OCI-LY3 (cell line): ENCODE measurements around the gene DERL2.
"Not testable (repeated sequence)": the region's sequence is repeated elsewhere in the genome, so short reads cannot be mapped to it uniquely, and the experiment has no call there.

ENCODE experiments used
- H2AFZ ChIP-seq: fragments of 200-600, 300-600 bp; shearing (Covaris generic); 2 replicates; pipeline ENCODE4 v1.6.0; 2014; ENCODE audit warnings: antibody characterized with exemption, low read depth, low read length
- H3K27ac ChIP-seq: fragments of 200-600, 300-600 bp; sonication (generic); 2 replicates; pipeline ENCODE4 v1.5.1; 2014; ENCODE audit warnings: mild to moderate bottlenecking, low read length, moderate library complexity, mixed read lengths
- H3K27me3 ChIP-seq: fragments of 200-600, 300-600 bp; sonication (generic); 2 replicates; pipeline ENCODE4 v1.6.1; 2014; ENCODE audit warnings: low read depth, low read length, mixed read lengths
- H3K36me3 ChIP-seq: fragments of 200-600, 300-600 bp; sonication (generic); replicated peaks from 2 replicates; pipeline ENCODE3; 2014; ENCODE audit warnings: low read depth, low read length, mixed read lengths
- H3K4me1 ChIP-seq: fragments of 300-600, 200-600 bp; sonication (generic); 2 replicates; pipeline ENCODE4 v1.6.1; 2014; ENCODE audit warnings: low read length, mixed read lengths
- H3K4me2 ChIP-seq: fragments of 200-600, 300-600 bp; sonication (generic); 2 replicates; pipeline ENCODE4 v1.6.1; 2014; ENCODE audit warnings: low read length, mixed read lengths
- H3K4me3 ChIP-seq: fragments of 300-600, 200-600 bp; sonication (generic); 2 replicates; pipeline ENCODE4 v1.5.1; 2014; ENCODE audit warnings: antibody characterized with exemption, mild to moderate bottlenecking, low read length, moderate library complexity
- H3K79me2 ChIP-seq: fragments of 300-600, 200-600 bp; shearing (Covaris generic); 2 replicates; pipeline ENCODE4 v1.6.1; 2014; ENCODE audit warnings: mild to moderate bottlenecking, low read length, mixed read lengths
- H3K9ac ChIP-seq: fragments of 300-600, 200-600 bp; shearing (Covaris generic); 2 replicates; pipeline ENCODE4 v1.6.0; 2014; ENCODE audit warnings: mild to moderate bottlenecking, low read length, moderate library complexity
- H3K9me3 ChIP-seq: fragments of 200-600, 300-600 bp; shearing (Covaris generic); 2 replicates; pipeline ENCODE4 v1.6.1; 2014; ENCODE audit warnings: low read length, mixed read lengths; ENCODE audit not compliant: insufficient read depth
- H4K20me1 ChIP-seq: fragments of 200-600, 300-600 bp; sonication (generic); 2 replicates; pipeline ENCODE4 v1.6.1; 2016; ENCODE audit warnings: low read length, mixed read lengths; ENCODE audit not compliant: insufficient read depth
- CTCF ChIP-seq: fragments of 200-600, 300-600 bp; sonication (generic); IDR thresholded peaks from 2 replicates; pipeline ENCODE4 v1.5.1; 2014; ENCODE audit warnings: antibody characterized with exemption, low read length, low read depth
- EZH2phosphoT487 ChIP-seq: fragments of 200-600 bp; shearing (Covaris generic); IDR thresholded peaks from 2 replicates; pipeline ENCODE4 v1.6.1; 2018; ENCODE audit warnings: antibody characterized with exemption, mixed run types, low read depth

DERL2 gene

GRCh38 chr17:5437721-5438317 lies 48.2 kb downstream of the DERL2 start:
- Histone ChIP-seq H3K27ac (no peak overlapping the region), H3K4me2 (peak overlapping the region; percentile 79), H3K36me3 (peaks cover 35% of the 10 kb centered on the region)

DNA sequence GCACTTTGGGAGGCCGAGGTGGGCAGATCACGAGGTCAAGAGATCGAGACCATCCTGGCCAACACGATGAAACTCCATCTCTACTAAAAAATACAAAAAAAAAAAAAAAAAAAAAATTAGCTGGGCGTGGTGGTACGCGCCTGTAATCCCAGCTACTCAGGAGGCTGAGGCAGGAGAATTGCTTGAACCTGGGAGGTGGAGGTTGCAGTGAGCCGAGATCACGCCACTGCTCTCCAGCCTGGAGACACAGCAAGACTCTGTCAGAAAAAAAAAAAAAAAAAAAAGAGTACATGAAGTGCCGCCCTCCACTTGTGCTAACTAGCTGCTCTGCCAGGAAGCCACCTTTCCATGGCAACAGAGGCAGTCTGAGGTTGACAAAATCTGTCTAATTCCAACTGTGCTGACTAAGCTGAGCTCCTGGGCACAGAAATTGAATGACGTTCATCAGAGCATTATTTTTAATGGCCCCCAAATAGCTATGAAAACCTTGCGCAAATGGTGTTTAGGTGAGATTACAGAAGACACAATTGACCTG lies 50.1 kb downstream of the DERL2 start:
- H3K4me3 ChIP-seq, H3K9ac ChIP-seq, H3K27me3 ChIP-seq, H4K20me1 ChIP-seq, H3K9me3 ChIP-seq, H2AFZ ChIP-seq, H3K27ac ChIP-seq, H3K4me2 ChIP-seq: not testable (repeated sequence)
- Histone ChIP-seq H3K4me1 (peaks cover 12% of the 10 kb centered on the region), H3K36me3 (peaks cover 41% of the 10 kb centered on the region), H3K79me2 (peaks cover 52% of the 10 kb centered on the region)

More at GRCh38 chr17:5437721-5438317, 48.2 kb downstream of the DERL2 start:
- no peak for TF ChIP-seq EZH2phosphoT487
- no peak for TF ChIP-seq CTCF
- Histone ChIP-seq H4K20me1 (no peaks in the 10 kb centered on the region), H3K9ac (peak overlapping the region; percentile 91), H3K79me2 (peaks cover 57% of the 10 kb centered on the region), H3K4me3 (peak overlapping the region; percentile 81), H2AFZ (no peak overlapping the region), H3K4me1 (peaks cover 12% of the 10 kb centered on the region), H3K9me3 (no peaks in the 10 kb centered on the region), H3K27me3 (no peaks in the 10 kb centered on the region)

GRCh38 chr17:5434984-5435383 lies 51.0 kb downstream of the DERL2 start:
- H3K4me3 ChIP-seq = no peak overlapping the region
- no peaks in the 10 kb centered on the region for H3K9me3 ChIP-seq
- no peaks in the 10 kb centered on the region for H4K20me1 ChIP-seq
- peaks cover 52% of the 10 kb centered on the region for H3K79me2 ChIP-seq
- no peak overlapping the region for H3K4me2 ChIP-seq
- no peak overlapping the region for H3K27ac ChIP-seq
- no peak overlapping the region for H3K9ac ChIP-seq
- H3K36me3 ChIP-seq = peaks cover 41% of the 10 kb centered on the region
- peaks cover 12% of the 10 kb centered on the region for H3K4me1 ChIP-seq
- H3K27me3 ChIP-seq = no peaks in the 10 kb centered on the region
- H2AFZ ChIP-seq = no peak overlapping the region
- TF ChIP-seq EZH2phosphoT487 = no peak
- TF ChIP-seq CTCF = no peak

DNA sequence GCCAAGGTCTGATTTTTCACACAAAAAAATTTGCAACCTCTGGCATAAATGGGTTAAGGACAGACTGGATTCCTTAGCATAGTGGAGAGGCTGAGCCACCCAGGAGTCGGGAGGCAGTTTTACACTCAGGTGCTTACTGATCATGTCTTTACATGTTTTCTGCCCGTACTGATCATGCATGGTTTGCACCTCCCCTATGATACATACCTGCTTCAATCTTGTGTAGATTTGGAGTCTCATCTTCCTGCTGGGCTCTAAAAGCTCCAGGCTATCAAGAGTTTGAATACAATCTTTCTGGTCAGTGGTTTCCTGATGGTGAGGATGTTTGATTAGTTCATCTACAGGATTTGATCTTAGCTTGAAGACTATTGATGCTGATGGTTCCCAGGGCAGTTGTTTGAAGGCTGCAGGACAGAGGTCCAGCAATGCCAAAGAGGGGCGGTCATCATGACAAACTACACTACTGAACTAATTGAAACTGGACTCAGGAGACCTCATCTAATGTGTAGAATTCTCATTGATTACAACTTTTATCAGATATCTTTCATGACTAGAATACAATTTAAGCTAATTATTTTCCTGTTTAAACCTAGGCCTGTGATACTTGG lies 53.9 kb downstream of the DERL2 start:
- H4K20me1 ChIP-seq = no peaks in the 10 kb centered on the region
- no peak overlapping the region for H3K4me3 ChIP-seq
- no peaks in the 10 kb centered on the region for H3K27me3 ChIP-seq
- peaks cover 25% of the 10 kb centered on the region for H3K79me2 ChIP-seq
- no peak overlapping the region for H3K4me2 ChIP-seq
- no peak overlapping the region for H3K27ac ChIP-seq
- H3K4me1 ChIP-seq = no peaks in the 10 kb centered on the region
- no peak overlapping the region for H2AFZ ChIP-seq
- TF ChIP-seq EZH2phosphoT487 (no peak), CTCF (no peak)
- H3K9me3 ChIP-seq = no peaks in the 10 kb centered on the region
- peaks cover 46% of the 10 kb centered on the region for H3K36me3 ChIP-seq
- no peak overlapping the region for H3K9ac ChIP-seq

DNA sequence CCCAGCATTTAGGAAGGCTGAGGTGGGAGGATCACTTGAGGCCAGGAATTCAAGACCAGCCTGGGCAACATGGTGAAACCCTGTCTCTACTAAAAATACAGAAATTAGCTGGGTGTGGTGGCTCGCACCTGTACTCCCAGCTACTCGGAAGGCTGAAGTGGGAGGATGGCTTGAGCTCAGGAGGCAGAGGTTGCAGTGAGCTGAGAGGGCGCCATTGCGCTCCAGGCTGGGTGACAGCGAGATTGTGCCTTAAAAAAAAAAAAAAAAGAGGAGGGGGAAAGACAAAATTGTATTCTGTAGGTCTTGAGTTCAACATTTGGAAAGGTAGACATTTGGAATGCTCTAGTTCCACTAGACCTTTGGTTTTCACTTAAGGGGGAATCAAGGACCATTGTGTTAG lies 54.7 kb downstream of the DERL2 start:
- not testable (repeated sequence) for H3K9me3 ChIP-seq, H3K4me3 ChIP-seq, H3K4me2 ChIP-seq, H3K27me3 ChIP-seq, H3K9ac ChIP-seq, H4K20me1 ChIP-seq, H3K4me1 ChIP-seq, H2AFZ ChIP-seq, H3K27ac ChIP-seq
- Histone ChIP-seq H3K79me2 (peaks cover 17% of the 10 kb centered on the region), H3K36me3 (peaks cover 42% of the 10 kb centered on the region)
